ENCODE data around the gene XRN1.
A peak's percentile ranks its signal among the peaks of the same experiment; 100 is the strongest.
"Not testable (repeated sequence)": the region's sequence is repeated elsewhere in the genome, so short reads cannot be mapped to it uniquely, and the experiment has no call there.

XRN1 gene

GRCh38 chr3:142319094-142319493, 128.7 kb downstream of the XRN1 start:
- no peak for DNase-seq

GRCh38 chr3:142318331-142318730, 129.5 kb downstream of the XRN1 start:
- no peak for DNase-seq

- not testable (repeated sequence) for DNase-seq
Measured at GRCh38 chr3:142315978-142316388, 131.9 kb downstream of the XRN1 start.

GRCh38 chr3:142315083-142315482, 132.8 kb downstream of the XRN1 start:
- DNase-seq = no peak

GRCh38 chr3:142310439-142310838, 137.4 kb downstream of the XRN1 start:
- no peak for DNase-seq

- not testable (repeated sequence) for DNase-seq
Measured at GRCh38 chr3:142302847-142303246, 145.0 kb downstream of the XRN1 start.

- no peak for DNase-seq
Measured at GRCh38 chr3:142298626-142299025, 149.2 kb downstream of the XRN1 start.

GRCh38 chr3:142296507-142296906, 151.3 kb downstream of the XRN1 start:
- DNase-seq = no peak

- DNase-seq = no peak
Measured at GRCh38 chr3:142287866-142288638, 159.8 kb downstream of the XRN1 start.

- no peak for DNase-seq
Measured at GRCh38 chr3:142285083-142285517, 162.7 kb downstream of the XRN1 start.

- DNase-seq = no peak
Measured at GRCh38 chr3:142282503-142282902, 165.3 kb downstream of the XRN1 start.

GRCh38 chr3:142281474-142281873, 166.4 kb downstream of the XRN1 start:
- DNase-seq = no peak

GRCh38 chr3:142279965-142280590, 167.8 kb downstream of the XRN1 start:
- peak; percentile 69 to 77 for DNase-seq

- no peak for DNase-seq
Measured at GRCh38 chr3:142278451-142278850, 169.4 kb downstream of the XRN1 start.

GRCh38 chr3:142276781-142277180, 171.1 kb downstream of the XRN1 start:
- DNase-seq = no peak

GRCh38 chr3:142275856-142276255, 172.0 kb downstream of the XRN1 start:
- DNase-seq = no peak

GRCh38 chr3:142274908-142275307, 172.9 kb downstream of the XRN1 start:
- no peak for DNase-seq

GRCh38 chr3:142273501-142273900, 174.3 kb downstream of the XRN1 start:
- DNase-seq = no peak

GRCh38 chr3:142272200-142272891, 175.5 kb downstream of the XRN1 start:
- DNase-seq = no peak

- DNase-seq = no peak
Measured at GRCh38 chr3:142270407-142270806, 177.4 kb downstream of the XRN1 start.

GRCh38 chr3:142269767-142270166, 178.1 kb downstream of the XRN1 start:
- DNase-seq = no peak

GRCh38 chr3:142268426-142268825, 179.4 kb downstream of the XRN1 start:
- DNase-seq = no peak

GRCh38 chr3:142267269-142267668, 180.6 kb downstream of the XRN1 start:
- no peak for DNase-seq

- DNase-seq = no peak
Measured at GRCh38 chr3:142263112-142263511, 184.7 kb downstream of the XRN1 start.

Data from SHP77 (cell line).